GM21515 (cell line): ENCODE results near the gene MINPP1.
"Not testable (repeated sequence)": the region's sequence is repeated elsewhere in the genome, so short reads cannot be mapped to it uniquely, and the experiment has no call there.

ENCODE experiments used
- ATAC-seq: cut with Tn5 transposase; IDR thresholded peaks from one replicate; pipeline ENCODE4 v1.9.1; 2021; ENCODE audit not compliant: unreplicated experiment

Gene MINPP1, protein sequence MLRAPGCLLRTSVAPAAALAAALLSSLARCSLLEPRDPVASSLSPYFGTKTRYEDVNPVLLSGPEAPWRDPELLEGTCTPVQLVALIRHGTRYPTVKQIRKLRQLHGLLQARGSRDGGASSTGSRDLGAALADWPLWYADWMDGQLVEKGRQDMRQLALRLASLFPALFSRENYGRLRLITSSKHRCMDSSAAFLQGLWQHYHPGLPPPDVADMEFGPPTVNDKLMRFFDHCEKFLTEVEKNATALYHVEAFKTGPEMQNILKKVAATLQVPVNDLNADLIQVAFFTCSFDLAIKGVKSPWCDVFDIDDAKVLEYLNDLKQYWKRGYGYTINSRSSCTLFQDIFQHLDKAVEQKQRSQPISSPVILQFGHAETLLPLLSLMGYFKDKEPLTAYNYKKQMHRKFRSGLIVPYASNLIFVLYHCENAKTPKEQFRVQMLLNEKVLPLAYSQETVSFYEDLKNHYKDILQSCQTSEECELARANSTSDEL

DNA sequence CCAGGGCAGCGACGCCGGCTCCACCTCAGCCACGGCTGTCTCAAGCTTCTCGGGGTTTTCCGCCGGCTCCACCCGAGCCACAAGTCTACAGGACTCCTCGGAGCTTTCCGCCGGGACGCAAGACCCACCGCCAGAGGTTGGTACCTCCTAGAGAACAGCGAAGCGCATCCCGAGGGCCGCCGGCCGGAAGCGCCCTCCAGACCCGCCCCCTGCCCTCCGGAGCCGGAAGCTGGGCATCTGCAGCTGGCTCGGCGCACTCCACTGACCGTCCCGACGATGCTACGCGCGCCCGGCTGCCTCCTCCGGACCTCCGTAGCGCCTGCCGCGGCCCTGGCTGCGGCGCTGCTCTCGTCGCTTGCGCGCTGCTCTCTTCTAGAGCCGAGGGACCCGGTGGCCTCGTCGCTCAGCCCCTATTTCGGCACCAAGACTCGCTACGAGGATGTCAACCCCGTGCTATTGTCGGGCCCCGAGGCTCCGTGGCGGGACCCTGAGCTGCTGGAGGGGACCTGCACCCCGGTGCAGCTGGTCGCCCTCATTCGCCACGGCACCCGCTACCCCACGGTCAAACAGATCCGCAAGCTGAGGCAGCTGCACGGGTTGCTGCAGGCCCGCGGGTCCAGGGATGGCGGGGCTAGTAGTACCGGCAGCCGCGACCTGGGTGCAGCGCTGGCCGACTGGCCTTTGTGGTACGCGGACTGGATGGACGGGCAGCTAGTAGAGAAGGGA lies at the start of gene MINPP1:
MINPP1 (plus strand) TSS at position 254 of the 726 bp plus-strand sequence; CDS start at position 277, 23 bp downstream.
- ATAC-seq, result peak; percentile 89

DNA sequence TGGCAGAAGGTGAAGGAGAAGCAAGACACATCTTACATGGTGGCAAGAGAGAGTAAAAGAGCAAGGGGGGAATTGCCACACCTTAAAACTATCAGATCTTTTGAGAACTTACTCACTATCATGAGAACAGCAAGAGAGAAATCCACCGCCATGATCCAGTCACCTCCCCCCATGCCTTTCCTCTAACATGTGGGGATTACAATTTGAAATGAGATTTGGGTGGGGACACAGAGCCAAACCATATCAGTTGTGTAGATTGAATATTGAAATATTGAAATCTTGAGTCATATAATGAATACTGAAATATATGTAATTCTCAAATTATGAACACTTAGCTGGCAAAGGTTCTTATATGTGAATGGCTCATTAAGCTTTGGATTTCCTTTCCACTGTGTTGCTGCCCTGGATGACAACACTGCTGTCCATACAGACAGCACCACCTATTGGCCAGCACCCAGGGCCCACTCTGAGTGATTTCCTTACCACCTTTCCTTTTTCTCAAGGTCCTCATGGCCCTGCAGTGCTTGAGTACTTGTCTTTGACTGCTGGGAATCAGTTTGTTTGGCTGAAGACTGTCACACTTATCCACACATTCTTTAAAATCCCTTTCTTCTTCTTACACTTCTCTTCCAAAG lies 48.0 kb upstream of the MINPP1 start:
- not testable (repeated sequence) for ATAC-seq

DNA sequence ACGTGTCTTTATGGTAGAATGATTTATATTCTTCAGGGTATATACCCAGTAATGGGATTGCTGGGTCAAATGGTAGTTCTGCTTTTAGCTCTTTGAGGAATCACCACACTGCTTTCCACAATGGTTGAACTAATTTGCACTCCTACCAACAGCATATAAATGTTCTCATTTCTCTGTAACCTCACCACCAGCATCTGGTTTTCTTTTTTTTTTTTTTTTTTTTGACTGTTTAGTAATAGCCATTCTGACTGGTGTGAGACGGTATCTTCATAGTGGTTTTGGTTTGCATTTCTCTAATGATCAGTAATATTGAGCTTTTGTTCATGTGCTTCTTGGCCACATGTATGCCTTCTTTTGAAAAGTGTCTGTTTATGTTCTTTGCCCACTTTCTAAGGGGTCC lies 42.9 kb upstream of the MINPP1 start:
- not testable (repeated sequence) for ATAC-seq

DNA sequence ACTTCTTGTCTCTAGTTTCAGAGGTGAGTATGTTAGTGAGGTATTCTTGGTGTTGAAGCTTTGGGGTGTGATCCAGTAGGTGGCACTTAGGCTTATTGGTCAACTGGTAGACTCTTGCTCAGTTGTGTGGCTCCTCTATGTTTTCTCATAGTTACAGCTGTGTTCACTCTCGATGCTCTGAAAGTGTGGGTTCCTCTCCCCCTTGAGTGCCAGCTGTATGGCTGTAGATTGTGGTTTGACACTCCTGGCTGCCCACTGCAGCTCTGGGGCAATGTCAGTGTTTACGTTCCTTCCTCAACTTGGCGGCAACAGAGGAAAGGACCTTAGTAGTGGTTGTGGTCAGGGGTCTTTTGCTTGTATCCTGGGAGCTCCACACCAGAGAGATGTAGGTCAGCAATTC lies 37.8 kb upstream of the MINPP1 start:
- not testable (repeated sequence) for ATAC-seq

DNA sequence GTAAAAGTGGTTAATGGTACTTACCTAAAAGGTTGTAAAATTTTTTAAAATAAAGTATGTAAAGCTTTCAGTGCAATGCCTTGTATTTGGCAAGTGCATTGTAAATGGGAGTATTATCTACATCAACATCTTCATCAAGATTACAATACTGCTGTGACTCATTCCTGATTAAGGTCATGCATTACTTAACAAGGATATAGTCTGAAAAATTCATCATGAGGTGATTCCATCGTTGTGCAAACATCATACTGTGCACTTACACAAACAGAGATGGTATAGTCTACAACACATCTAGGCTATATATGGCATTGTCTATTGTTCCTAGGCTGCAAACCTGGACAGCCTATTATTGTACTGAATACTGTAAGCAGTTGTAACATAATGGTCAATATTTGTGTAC lies 16.0 kb upstream of the MINPP1 start:
- ATAC-seq, result not testable (repeated sequence)

DNA sequence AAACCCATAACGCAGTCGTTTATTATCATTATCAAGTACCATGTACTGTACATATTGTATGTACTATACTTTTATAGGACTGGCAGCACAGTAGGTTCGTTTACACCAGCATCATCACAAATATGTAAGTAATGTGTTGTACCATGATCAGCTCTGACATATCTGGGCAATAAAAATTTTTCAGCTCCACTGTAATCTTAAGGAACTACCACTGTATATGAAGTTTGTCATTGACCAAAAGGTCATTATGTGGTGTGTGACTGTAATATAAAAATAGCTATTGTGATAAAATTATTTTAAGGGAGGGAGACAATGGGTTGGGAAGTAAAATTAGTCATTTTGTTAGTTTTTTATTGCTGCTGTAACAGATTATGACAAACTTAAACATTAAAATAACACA lies 14.4 kb upstream of the MINPP1 start:
- not testable (repeated sequence) for ATAC-seq

DNA sequence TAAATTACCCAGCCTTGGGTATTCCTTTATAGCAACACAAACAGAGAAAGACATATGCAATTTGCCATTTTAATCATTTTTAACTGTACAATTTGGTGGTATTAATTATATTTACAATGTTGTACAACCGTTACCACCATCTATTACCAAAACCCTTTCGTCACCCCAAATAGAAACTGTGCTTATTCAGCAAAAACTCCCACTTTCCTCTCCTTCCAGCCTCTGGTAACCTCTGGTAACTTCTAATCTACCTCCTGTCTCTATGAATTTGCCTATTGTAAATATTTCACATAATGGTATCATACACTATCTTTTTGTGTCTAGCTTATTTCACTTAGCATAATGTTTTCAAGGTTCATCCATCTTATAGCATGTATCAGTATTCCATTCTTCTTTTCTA lies 12.2 kb upstream of the MINPP1 start:
- ATAC-seq, result not testable (repeated sequence)

DNA sequence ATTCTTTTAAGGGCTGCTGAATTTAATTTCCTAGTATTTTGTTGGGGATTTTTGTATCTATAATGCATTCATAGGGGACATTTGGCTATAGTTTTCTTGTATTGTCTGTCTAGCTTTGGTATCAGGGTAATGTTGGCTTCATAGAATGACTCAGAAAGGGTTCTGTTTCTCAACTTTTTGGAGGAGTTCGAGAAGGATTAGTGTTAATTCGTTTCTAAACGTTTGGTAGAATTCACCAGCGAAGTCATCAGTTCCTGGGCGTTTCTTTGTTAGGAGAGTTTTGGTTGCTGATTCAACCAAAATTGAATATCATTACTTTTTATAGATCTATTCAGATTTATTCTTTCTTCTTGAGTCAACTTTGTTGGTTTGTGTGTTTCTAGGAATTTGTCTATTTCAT lies 9.2 kb upstream of the MINPP1 start:
- not testable (repeated sequence) for ATAC-seq

DNA sequence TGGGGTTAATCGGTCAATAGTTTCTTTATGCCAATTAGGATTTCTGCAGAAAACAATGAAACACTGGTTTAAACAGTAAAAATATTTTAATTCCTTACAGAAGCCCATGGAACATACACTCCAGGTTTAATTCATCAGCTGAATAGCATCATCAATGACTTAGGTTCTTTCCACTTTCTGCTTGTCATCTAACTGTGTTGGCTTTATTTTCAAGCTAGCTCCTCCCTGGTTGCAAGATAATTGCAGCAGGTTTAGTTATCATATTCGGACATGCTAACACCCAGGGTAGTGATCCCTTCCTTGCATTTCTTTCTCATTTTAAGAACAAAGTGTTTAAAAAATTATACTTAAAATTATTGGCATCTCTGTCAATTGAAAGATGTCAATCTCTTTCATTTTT lies 7.3 kb upstream of the MINPP1 start:
- ATAC-seq, result not testable (repeated sequence)

DNA sequence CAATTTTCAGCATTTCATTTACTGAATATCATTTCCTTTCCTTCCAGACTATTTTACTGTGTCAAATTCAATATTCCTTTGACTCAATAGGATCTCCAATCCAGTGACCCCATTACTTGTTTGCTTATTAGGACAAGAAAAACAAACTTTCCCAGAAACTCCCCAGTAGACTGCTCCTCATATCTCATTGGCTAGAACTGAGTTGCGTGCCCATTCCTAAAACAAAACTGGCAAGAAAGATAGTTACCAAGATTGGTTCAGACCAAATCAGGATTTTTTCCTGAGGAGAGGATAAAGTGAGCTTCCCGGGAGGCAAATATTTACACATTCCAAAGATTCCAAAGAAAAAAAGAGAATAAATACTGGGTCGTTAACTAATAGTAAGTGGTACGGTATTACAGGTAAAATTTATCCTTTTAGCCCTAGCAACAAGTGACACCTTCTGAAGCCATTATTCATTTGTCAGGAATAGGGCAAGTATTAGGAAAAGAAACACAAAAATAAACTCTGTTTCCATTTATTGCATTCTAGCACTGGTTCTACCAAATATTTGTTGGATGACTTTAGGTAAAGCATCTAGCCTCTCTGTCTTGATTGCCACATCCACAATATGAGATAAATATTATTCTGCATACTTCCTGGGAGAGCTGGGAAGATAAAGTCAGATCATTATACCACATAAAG lies 6.4 kb upstream of the MINPP1 start:
- not testable (repeated sequence) for ATAC-seq

DNA sequence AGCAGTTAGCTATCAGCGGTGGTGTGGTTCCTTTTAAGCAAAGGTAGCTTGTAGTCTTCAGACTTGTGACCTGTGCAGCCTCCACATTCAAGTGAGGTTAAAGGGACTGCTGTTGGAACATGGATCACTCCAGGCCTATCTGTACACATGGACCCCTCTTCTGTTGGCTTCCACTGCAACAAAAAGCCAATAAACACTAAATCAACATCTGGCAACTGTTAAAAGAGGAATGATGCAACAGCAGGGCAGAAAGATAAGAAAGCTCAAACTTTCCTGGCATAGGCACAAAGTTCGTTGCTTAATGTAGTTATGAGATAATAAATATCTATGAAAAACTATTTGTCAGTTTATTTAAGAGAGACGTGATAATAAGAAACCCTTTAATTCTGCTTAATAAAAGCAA lies 4.0 kb upstream of the MINPP1 start:
- ATAC-seq, result no peak

DNA sequence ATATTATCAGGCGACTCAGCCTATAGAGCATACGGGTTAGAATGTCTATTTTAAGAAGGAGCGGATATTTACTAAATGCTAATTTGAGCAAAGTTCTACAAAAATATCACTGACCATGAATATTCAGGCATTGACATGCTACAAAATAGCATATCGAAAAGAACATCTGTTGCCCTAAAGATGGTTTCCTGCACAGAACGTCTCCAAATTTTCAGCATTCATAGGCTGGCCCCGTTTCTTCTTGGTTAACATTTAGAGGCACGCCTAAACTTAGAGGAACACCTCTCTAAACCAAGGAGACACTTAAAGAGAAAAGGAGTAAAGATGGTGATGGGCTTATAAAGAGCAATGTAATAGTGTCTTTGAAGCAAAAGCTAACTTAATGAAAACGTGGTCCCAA lies 1.3 kb upstream of the MINPP1 start:
- ATAC-seq, result no peak

DNA sequence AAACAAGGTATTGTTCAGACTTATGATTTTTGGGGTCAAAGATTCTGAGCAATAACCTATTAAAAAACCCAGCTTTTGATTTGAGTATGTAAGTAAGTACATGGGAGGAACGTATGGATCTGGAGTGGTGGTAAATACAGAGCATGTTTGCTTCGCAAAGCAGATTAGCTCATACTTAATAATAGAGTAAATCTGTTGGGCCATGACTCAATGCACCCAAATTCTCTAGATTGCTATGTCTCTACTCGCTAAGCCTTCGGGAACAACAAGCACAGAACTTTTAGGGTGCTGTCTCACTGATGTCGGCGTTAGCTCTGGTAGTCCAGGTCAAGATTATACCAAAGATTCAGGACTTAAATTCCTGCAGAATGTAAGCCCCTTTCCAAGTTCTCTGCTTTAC lies 807 bp upstream of the MINPP1 start:
- no peak for ATAC-seq

DNA sequence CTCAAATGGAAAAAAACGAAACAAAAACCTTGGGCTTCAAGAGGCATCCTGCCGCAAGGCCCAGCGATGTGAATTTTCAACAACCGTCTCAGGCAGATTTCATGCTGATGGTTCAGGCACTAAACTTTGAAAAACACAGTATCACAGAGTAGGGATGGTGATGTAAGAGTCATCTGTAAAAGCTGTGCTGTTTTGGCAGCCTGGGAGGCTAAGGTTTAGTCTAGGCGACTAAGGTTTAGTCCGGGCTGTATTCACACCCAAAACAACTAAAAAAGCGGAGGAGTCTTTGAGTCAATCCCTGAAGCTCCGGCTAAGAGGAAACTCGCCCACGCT lies 420 bp upstream of the MINPP1 start:
- no peak for ATAC-seq

DNA sequence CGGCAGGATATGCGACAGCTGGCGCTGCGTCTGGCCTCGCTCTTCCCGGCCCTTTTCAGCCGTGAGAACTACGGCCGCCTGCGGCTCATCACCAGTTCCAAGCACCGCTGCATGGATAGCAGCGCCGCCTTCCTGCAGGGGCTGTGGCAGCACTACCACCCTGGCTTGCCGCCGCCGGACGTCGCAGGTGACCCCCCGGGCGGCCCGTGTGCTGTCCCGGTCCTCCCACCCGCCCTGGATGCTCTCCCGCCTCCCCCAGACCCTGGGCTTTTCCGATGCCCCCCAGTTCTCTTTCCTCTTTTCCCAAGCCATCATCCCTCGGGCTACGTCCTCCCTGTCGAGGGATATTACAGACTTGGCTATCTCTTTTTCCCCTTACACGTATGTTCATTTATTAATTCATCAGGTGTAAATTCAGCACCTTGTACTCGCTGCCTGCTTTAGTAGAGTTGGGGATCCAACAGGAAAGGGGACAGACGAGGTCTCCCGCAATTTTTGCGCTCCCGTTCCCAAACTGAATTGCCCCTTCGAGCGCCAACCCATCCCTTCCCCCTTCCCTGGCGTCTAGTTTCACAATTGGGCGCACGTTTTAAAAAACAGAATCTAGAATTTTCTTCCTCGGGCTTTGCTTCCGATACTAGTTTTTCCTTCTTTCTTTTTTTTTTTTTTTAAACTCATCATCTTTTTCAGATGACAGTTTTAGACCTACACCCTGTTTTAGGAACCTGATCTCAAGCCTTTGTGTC lies 846 bp downstream of the MINPP1 start:
- ATAC-seq, result peak; percentile 55

DNA sequence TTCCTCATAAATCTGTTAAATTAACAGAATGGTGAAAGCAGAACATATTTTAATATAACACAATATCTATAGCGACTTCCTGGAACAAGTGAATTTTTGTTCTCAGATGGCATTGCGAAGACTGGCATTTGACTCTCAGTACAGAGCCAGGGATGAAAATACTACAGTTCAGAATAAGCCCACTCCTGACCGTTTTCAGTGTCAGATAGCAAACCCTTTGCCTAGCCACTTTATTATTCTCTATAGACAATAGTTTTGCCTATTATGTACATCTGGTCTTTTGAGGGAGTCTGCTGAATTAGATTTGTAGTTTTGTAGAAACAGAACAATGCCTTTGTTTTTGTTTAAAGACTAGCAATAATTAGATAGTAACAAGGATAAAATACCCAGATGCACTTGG lies 2.3 kb downstream of the MINPP1 start:
- ATAC-seq, result no peak

DNA sequence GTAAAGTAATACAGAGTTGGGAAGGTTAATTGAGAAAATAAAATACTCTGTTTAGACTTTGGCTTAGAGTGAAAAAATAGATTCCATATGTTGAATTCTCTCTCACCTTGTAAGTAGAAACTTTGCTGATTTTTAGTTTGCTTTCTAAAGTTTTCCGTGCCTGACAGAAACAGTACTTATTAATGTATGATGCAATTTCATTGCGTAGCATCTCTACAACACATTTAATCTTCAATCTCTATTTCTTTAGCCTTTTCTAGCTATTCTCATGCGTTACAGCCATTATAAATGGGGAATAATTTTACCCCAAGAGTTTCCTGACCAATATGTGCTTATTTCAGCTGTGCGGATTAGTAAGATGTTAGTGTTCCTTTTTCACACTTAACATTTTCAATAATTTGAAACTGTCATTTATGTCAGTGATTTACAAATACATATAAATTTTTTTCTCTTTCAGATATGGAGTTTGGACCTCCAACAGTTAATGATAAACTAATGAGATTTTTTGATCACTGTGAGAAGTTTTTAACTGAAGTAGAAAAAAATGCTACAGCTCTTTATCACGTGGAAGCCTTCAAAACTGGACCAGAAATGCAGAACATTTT lies 3.3 kb downstream of the MINPP1 start:
- no peak for ATAC-seq

DNA sequence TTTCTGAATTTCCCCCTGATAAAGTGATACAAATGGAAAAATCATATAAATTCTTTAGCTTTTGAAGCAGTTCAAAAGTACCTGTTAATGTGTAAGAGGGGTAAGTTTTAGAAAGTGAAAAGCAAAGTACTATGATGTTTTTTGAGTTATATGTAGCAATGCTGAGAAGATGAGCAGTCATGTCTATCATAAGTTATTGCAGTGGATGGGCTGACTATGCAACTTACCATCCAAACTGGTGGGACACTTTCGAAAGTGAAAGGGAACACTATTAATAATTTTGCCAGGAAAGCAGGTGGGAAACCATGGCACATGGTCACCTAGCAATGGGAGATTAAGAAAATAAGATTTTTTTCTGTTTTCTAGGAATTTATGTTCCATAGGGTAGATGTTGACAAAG lies 4.1 kb downstream of the MINPP1 start:
- ATAC-seq, result no peak

DNA sequence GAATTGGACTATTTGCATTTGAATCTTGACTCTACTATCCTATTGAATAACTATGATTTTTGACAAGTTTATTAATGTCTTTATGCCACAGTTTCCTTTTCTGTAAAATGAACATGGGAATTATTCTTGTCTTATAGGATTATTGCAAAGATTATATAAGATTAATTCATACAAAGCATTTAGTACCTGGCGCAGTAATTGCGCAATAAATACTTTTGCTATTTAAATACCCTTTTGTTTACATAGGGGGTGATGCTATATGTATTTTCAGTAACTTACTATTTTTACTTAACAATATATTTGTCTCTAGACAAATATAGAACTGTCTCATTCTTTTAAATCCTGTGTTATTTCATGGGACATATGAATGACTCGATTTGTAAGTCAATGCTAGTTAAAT lies 5.3 kb downstream of the MINPP1 start:
- ATAC-seq, result no peak

DNA sequence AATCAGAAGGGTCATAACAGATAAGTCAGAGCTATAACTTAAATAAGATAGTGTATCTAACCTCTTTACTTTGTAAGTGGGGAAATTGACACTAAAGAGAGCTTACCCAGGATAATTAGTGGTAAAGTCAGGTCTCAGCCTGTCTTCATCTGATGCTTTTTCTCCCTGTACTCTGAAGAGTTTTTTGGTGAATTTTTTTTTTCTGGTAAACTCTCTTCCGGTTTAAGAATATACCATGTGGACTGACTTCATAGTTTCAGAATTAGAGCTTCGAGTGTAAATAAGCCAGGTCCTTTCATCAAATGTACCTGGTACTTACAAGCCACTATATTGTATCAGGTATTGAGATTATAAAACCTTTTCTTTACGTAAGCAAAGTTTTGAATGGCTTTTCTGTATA lies 6.8 kb downstream of the MINPP1 start:
- no peak for ATAC-seq
